ENCODE results near the gene IBSP.

GRCh38 chr4:87849612-87850011 lies 50.3 kb downstream of the IBSP start:
- TF ChIP-seq ZZZ3 (IDR thresholded peaks at IDR 0.05) (no peak), NCOR1 (IDR thresholded peaks at IDR 0.05) (no peak), BRCA1 (IDR thresholded peaks at IDR 0.05) (no peak), BRCA1 (CRISPR knock-in tag; IDR thresholded peaks at IDR 0.05) (no peak), PML (IDR thresholded peaks at IDR 0.05; ENCODE audit: low read length) (no peak), CTCF (IDR thresholded peaks at IDR 0.05 in 2 of 3, conservative IDR thresholded peaks at IDR 0.05 in 1 of 3; ENCODE audit: insufficient read depth in 2 of 3, low read depth in 1 of 3, low read length in 3 of 3) (no peak), TAF1 (IDR thresholded peaks at IDR 0.05; ENCODE audit: control insufficient read depth, extremely low read depth, insufficient read depth, low read length, severe bottlenecking) (no peak), POLR2A (conservative IDR thresholded peaks at IDR 0.05) (no peak), TFE3 (CRISPR knock-in tag; IDR thresholded peaks at IDR 0.05) (no peak), CBX2 (IDR thresholded peaks at IDR 0.05; ENCODE audit: insufficient read depth, low read length, poor library complexity, severe bottlenecking) (no peak), TBP (optimal IDR thresholded peaks at IDR 0.05; ENCODE audit: low read depth, low read length) (no peak), TCF3 (CRISPR knock-in tag; IDR thresholded peaks at IDR 0.05) (no peak), YY1 (IDR thresholded peaks at IDR 0.05; ENCODE audit: borderline replicate concordance in 1 of 3, control insufficient read depth in 1 of 3, extremely low read depth in 1 of 3, insufficient read depth in 3 of 3, insufficient read length in 1 of 3, insufficient replicate concordance in 2 of 3, low read depth in 1 of 3, low read length in 2 of 3) (no peak), MCM5 (IDR thresholded peaks at IDR 0.05; ENCODE audit: low read depth) (no peak)
